Psoas muscle (tissue), 8 donors: ENCODE data around the gene DTNB. TPM values are rescaled to one million over a fixed set of nuclear protein-coding genes. Genes with fewer than 3 reads are reported as not detected.
A peak's percentile ranks its signal among the peaks of the same experiment; 100 is the strongest.

Experiments
- ATAC-seq, 4 donors: fragments of 200-7000 bp; cut with Tn5 transposase; one replicate each; pipeline ENCODE4 v1.9.1; 2020; ENCODE audit warnings: moderate library complexity in 3 of 4, mild to moderate bottlenecking in 2 of 4
- DNase-seq, 2 donors: peaks; one replicate each; pipeline ENCODE4 v3.0.0-alpha.2; 2020
- H3K27ac ChIP-seq: fragments of 200-600 bp; one replicate; pipeline ENCODE4 v1.8.0; 2022
- H3K27me3 ChIP-seq, 3 donors: fragments of 200-600 bp in 1 of 3; one replicate each; pipeline versions ENCODE4 v1.6.1 to v1.8.0; 2013 to 2022; ENCODE audit warnings: low read length in 2 of 3, mild to moderate bottlenecking in 2 of 3, moderate library complexity in 1 of 3; ENCODE audit not compliant: insufficient read depth in 3 of 3
- H3K36me3 ChIP-seq, 2 donors: fragments of 200-600 bp in 1 of 2; one replicate each; pipeline versions ENCODE4 v1.6.1 to v1.8.0; 2013 to 2022; ENCODE audit warnings: low read depth in 1 of 2, mild to moderate bottlenecking in 1 of 2, moderate library complexity in 1 of 2; ENCODE audit not compliant: insufficient read depth in 1 of 2
- H3K4me1 ChIP-seq: fragments of 200-600 bp; one replicate; pipeline ENCODE4 v1.8.0; 2022
- H3K4me3 ChIP-seq: fragments of 200-600 bp; one replicate; pipeline ENCODE4 v1.8.0; 2022; ENCODE audit warnings: mild to moderate bottlenecking
- H3K9me3 ChIP-seq: fragments of 200-600 bp; one replicate; pipeline ENCODE4 v1.8.0; 2022
- WGBS, 3 donors: extraction: QIAGEN DNeasy Blood & Tissue Kit; methylation state at CpG; one replicate each; pipeline versions ENCODE4 v1.1.6 to v1.1.7; 2013; 5-methylcytosine and 5-hydroxymethylcytosine counted together
- intact Hi-C, 2 donors: fragments of 100-400 bp; cut with DNase I; formaldehyde crosslinking; loops; one replicate each; pipeline versions ENCODE4 v1.11.0 to v1.14.2; 2022
- polyA plus RNA-seq, 3 donors: library from polyadenylated mRNA; stranded (reverse); fragments of 200-250 nt; gene quantifications; one replicate each; pipeline ENCODE4 v1.2.3, GENCODE V29; 2013
- total RNA-seq, 4 donors: library from RNA; stranded (reverse); fragmentation: NEBNext Ultra II Directional in 2 of 4; extraction: Animal tissue kit (Norgen Biotek cat#: 25700) in 2 of 4; gene quantifications; one replicate each; pipeline versions ENCODE4 v1.2.1 to v1.2.4, GENCODE V29; 2021 to 2023
- TF ChIP-seq, protein P1 (sequence below): fragments of 200-600 bp; IDR thresholded peaks from one replicate; pipeline ENCODE4 v1.8.0; 2022; ENCODE audit warnings: antibody characterized with exemption
- donor health status: healthy with polysubstance abuse.
- donor health status: DM: no; HTN: no; CAD: no; lungs with moderate emphysema.
- donor health status: Bipolar disorder and iron deficiency.
- donor health status: healthy.
- donor health status: DM: yes; HTN: yes; CAD: no.
- donor health status: DM: no; HTN: no; CAD: no.
- donor health status: DM: no; HTN: no; CAD: no.
- donor health status: DM: yes; HTN: yes; CAD: no.

Gene DTNB
- total and polyA plus RNA-seq, 7 donors = 2.3 to 6.3 (median 4.2) TPM

DNA sequence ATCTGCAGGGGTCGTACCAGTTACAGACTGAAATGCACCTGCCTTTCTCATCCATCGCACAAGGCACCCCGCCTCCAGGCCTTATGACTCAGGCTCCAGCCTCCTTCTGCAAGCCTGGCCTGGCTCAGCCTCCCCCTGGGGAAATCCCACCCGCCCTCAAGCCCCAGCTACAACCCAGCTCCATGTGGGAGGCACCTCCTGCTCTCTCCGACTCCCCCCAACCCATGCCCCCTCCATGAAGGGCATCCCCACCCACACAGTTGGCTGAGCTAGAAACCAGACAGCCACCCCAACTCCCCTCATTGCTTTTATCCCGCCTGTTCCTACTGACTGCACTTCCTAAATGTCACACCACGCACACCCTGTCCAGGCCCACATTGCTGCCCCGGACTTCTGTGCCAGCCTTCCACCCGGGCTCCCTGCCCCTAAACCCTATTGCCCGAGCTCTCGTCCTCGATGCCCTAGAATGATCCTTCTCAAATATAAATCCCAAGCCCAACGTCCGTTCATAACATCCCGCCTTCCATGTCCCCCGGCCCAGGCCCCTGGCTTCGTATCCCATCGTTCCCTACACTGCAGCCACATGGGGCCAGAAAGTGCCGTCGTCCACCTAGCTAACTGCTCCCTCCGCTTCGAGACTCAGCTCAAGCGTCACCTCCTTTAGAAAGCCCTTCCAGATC is 341.6 kb downstream of the DTNB start:
- ATAC-seq = peak in 1 of 4 donors; percentile 21
- Histone ChIP-seq H3K9me3 (no peaks in the 10 kb centered on the region), H3K4me1 (peaks cover 82% of the 10 kb centered on the region), H3K27me3 (no peaks in the 10 kb centered on the region), H3K27ac (peak overlapping the region; percentile 82), H3K4me3 (no peak overlapping the region), H3K36me3 (no peaks in the 10 kb centered on the region)
- peak in 1 of 2 donors; percentile 58 for DNase-seq
- intact Hi-C loops = no loop called here
- TF ChIP-seq, protein P1, sequence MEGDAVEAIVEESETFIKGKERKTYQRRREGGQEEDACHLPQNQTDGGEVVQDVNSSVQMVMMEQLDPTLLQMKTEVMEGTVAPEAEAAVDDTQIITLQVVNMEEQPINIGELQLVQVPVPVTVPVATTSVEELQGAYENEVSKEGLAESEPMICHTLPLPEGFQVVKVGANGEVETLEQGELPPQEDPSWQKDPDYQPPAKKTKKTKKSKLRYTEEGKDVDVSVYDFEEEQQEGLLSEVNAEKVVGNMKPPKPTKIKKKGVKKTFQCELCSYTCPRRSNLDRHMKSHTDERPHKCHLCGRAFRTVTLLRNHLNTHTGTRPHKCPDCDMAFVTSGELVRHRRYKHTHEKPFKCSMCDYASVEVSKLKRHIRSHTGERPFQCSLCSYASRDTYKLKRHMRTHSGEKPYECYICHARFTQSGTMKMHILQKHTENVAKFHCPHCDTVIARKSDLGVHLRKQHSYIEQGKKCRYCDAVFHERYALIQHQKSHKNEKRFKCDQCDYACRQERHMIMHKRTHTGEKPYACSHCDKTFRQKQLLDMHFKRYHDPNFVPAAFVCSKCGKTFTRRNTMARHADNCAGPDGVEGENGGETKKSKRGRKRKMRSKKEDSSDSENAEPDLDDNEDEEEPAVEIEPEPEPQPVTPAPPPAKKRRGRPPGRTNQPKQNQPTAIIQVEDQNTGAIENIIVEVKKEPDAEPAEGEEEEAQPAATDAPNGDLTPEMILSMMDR = no peak
- WGBS, 3 donors = 45 to 55% (median 45%) methylated on average over 23 of the region's 23 CpGs

DNA sequence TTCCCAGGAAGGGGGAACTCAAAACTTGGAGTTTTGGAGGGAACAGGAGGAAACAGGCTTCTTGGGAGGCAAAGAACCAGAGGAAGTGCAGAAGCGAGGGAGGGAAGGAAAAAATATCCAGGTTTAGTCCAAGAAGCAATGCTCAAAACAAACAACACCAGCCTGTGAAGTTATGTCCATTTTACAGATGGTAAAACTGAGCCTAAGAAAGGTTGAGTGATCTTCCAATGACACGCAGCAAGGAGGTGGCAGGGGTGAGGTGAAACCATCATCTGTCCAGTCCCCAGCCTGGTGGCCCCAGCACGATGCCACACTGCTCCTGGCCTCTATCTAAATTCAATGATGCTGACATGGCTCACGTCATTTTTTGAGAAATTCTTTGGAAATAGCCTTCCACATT is 342.4 kb downstream of the DTNB start:
- no peak for ATAC-seq
- Histone ChIP-seq H3K27ac (no peak overlapping the region), H3K36me3 (no peaks in the 10 kb centered on the region), H3K4me3 (no peak overlapping the region), H3K27me3 (no peaks in the 10 kb centered on the region), H3K9me3 (peaks cover 3% of the 10 kb centered on the region), H3K4me1 (peaks cover 73% of the 10 kb centered on the region)
- 85 to 94% (median 90%) methylated on average over 4 of the region's 4 CpGs for WGBS, 3 donors
- TF ChIP-seq, protein P1 = no peak
- intact Hi-C loops = no loop called here
- no peak for DNase-seq

DNA sequence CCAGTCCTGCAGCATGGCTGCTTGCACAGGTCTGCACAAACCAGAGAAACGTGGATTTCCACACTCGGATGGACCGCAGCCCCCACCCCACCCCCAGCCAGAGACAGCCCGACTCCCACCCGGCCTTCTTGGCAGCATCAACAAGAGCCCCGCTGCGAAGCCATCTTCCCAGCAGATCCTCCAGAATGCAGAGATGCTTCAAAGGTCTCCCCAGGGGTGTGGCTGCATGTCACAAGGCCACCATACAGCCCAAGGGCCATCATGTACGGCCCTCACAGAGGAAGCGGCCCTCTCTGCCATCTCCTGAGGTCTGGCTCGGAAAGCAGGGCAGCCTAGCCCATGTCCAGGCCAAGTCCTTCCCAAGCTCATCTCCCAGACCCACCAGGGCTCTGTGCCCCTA is 343.1 kb downstream of the DTNB start:
- no peak overlapping the region for H3K27ac ChIP-seq
- WGBS, 3 donors = 61 to 75% (median 61%) methylated on average over 10 of the region's 10 CpGs
- H3K4me3 ChIP-seq = no peak overlapping the region
- DNase-seq = no peak
- no peaks in the 10 kb centered on the region for H3K36me3 ChIP-seq
- intact Hi-C loops = no loop called here
- peaks cover 3% of the 10 kb centered on the region for H3K9me3 ChIP-seq
- H3K27me3 ChIP-seq = no peaks in the 10 kb centered on the region
- TF ChIP-seq, protein P1 = no peak
- H3K4me1 ChIP-seq = peaks cover 71% of the 10 kb centered on the region
- no peak for ATAC-seq

DNA sequence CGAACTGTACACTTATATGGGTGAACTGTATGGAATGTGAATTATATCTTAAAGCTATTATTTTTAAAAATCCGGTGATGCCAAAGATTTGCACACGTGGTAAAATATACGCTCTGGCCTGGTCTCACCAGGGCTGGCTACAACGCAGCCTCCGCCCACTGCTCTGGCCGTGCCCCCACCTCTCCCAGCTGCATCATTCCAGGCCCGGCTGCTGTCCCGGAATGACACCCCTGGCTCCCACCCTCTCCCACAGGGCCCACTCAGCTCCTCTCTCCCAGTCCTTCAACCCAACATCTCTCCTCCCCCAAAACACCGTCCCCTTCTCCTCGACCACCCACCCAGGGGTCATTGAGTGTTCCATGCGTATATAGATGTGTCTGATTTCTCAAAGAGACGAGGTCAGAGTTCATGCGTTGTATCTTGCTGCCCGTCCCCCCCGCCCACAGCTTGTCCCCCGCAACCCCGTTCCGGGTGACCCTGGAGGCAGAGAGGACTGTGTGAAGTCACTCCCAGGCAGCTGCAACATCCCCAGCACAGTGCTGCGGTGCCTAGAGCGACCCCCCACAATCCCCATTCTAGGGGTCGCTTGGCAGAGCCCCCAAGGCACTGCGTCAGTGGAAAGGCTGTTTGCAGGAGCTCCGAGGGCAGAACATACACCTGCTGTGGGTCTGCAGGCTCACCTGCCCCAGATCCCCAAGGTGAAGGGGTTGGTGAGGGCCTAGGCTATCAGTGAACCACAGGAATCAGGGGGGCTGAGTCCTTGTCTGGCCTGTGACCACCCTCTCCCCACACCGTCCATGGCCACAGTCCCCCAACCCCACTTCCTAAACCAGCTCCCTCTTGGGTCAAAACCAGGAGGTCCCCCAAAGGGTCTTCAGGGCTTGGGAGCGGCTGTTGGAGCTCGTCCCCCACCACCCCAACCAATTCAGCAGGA is 345.0 kb downstream of the DTNB start:
- 61 to 65% (median 64%) methylated on average over 25 to 27 of the region's 27 CpGs for WGBS, 3 donors
- intact Hi-C loops = no loop called here
- no peaks in the 10 kb centered on the region for H3K27me3 ChIP-seq
- TF ChIP-seq, protein P1 = no peak
- H3K4me3 ChIP-seq = no peak overlapping the region
- H3K4me1 ChIP-seq = peaks cover 72% of the 10 kb centered on the region
- peak overlapping the region; percentile 5 for H3K27ac ChIP-seq
- DNase-seq (peak in 1 of 2 donors; percentile 57), ATAC-seq (no peak)
- peaks cover 3% of the 10 kb centered on the region for H3K9me3 ChIP-seq
- no peaks in the 10 kb centered on the region for H3K36me3 ChIP-seq

Other genes starting within 250 kb of the DTNB start
- 10 to 100 TPM; 17.5 to 19.4 (median 18.5) TPM for gene ASXL2, start 204.9 kb upstream of the DTNB start, total RNA-seq
- gene ASXL2, start 204.9 kb upstream of the DTNB start, polyA plus RNA-seq = 1 to 10 TPM; 2.3 to 9.1 (median 3.2) TPM